Body of pancreas (tissue), 4 donors: ENCODE data around the gene TAF12. TPM values are rescaled to one million over a fixed set of nuclear protein-coding genes. Genes with fewer than 3 reads are reported as not detected.
"Not testable (repeated sequence)": the region's sequence is repeated elsewhere in the genome, so short reads cannot be mapped to it uniquely, and the experiment has no call there.

Experiments
- ATAC-seq: fragments of 150-250 bp; one replicate; pipeline ENCODE4 v1.9.1; 2016
- DNase-seq, 4 donors: peaks; one replicate each; pipeline ENCODE4 v3.0.0-alpha.2; 2019
- H3K27ac ChIP-seq, 4 donors: fragments of 200-600 bp; sonication (generic); 1 replicate in 3 of 4; 2 replicates in 1 of 4; pipeline versions ENCODE4 v1.5.1 to v1.6.1; 2016 to 2019; ENCODE audit warnings: mild to moderate bottlenecking in 1 of 4, mixed read lengths in 1 of 4, moderate library complexity in 1 of 4
- H3K27me3 ChIP-seq, 2 donors: fragments of 200-600 bp; sonication (generic); one replicate each; pipeline ENCODE4 v1.6.0; 2016; ENCODE audit warnings: mild to moderate bottlenecking in 1 of 2
- H3K36me3 ChIP-seq, 2 donors: fragments of 200-600 bp; sonication (generic); replicated peaks in 1 of 2; 2 replicates each; pipeline ENCODE4 v1.5.1; 2016; ENCODE audit warnings: low read depth in 2 of 2; ENCODE audit not compliant: insufficient read depth in 1 of 2
- H3K4me1 ChIP-seq: fragments of 200-600 bp; sonication (generic); one replicate; pipeline ENCODE4 v1.6.0; 2016
- H3K4me3 ChIP-seq, 2 donors: fragments of 200-600 bp; sonication (generic); 1 replicate in 1 of 2; 2 replicates in 1 of 2; pipeline ENCODE4 v1.5.1; 2016 to 2019
- H3K9me3 ChIP-seq, 3 donors: fragments of 200-600 bp; sonication (generic); 1 replicate in 2 of 3; 2 replicates in 1 of 3; pipeline ENCODE4 v1.5.1; 2016
- CTCF ChIP-seq, 7 experiments: fragments of 450-650 bp in 4 of 7; fragments of 200-600 bp in 3 of 7; sonication (generic) in 3 of 7; IDR thresholded peaks; one replicate each; pipeline ENCODE4 v1.5.1; 2016 to 2019; ENCODE audit warnings: antibody characterized with exemption in 7 of 7
- POLR2A ChIP-seq, 3 donors: fragments of 450-650 bp; IDR thresholded peaks; one replicate each; pipeline ENCODE4 v1.6.1; 2016; ENCODE audit warnings: antibody characterized with exemption in 3 of 3, mild to moderate bottlenecking in 2 of 3
- WGBS, 2 donors: methylation state at CpG; one replicate each; pipeline ENCODE4 v1.1.5; 2017; 5-methylcytosine and 5-hydroxymethylcytosine counted together
- intact Hi-C: fragments of 100-400 bp; cut with DNase I; formaldehyde crosslinking; loops from one replicate; pipeline ENCODE4 v1.15.1; 2023
- total RNA-seq, 2 donors: library from RNA; depleted of rRNA; stranded (reverse); fragments of >200 nt; gene quantifications; one replicate each; pipeline ENCODE4 v1.1.0, GENCODE V29; 2016

Gene TAF12
- total RNA-seq, 2 donors from 2014 or later: 11.7 to 11.9 TPM

DNA sequence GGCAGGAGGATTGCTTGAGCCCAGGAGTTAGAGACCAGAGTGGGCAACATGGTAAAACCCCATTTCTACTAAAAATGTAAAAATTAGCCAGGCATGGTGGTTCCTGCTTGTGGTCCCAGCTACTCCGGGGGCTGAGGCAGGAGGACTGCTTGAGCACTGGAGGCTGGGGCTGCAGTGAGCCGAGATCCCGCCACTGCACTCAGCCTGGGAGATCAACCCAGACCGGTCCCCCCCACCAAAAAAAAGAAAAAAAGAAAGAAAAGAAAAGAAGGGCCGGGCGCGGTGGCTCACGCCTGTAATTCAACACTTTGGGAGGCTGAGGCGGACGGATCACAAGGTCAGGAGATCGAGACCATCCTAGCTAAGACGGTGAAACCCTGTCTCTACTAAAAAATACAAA is 23.9 kb upstream of the TAF12 start:
- Histone ChIP-seq H3K9me3 (no peaks in the 10 kb centered on the region), H3K36me3 (no peaks in the 10 kb centered on the region), H3K4me3 (no peak overlapping the region), H3K4me1 (peaks cover 5% of the 10 kb centered on the region), H3K27ac (no peak overlapping the region), H3K27me3 (no peaks in the 10 kb centered on the region)
- 95% methylated on average over 10 to 12 of the region's 12 CpGs for WGBS, 2 donors
- DNase-seq: no peak
- intact Hi-C loops: no loop called here
- TF ChIP-seq POLR2A (IDR thresholded peaks at IDR 0.05) (no peak), CTCF (IDR thresholded peaks at IDR 0.05) (no peak)
- no peak for ATAC-seq

- DNase-seq (no peak), ATAC-seq (no peak)
- intact Hi-C loops: no loop called here
- H3K9me3 ChIP-seq: no peaks in the 10 kb centered on the region
- no peak overlapping the region for H3K4me3 ChIP-seq
- WGBS, 2 donors: 62 to 66% methylated on average over 7 of the region's 7 CpGs
- no peaks in the 10 kb centered on the region for H3K27me3 ChIP-seq
- no peak overlapping the region for H3K27ac ChIP-seq
- no peak for TF ChIP-seq CTCF (IDR thresholded peaks at IDR 0.05)
- no peak for TF ChIP-seq POLR2A (IDR thresholded peaks at IDR 0.05)
- peaks cover 5% of the 10 kb centered on the region for H3K4me1 ChIP-seq
- H3K36me3 ChIP-seq: no peaks in the 10 kb centered on the region
These were observed 21.1 kb upstream of the TAF12 start for GRCh38 chr1:28663871-28664470.

DNA sequence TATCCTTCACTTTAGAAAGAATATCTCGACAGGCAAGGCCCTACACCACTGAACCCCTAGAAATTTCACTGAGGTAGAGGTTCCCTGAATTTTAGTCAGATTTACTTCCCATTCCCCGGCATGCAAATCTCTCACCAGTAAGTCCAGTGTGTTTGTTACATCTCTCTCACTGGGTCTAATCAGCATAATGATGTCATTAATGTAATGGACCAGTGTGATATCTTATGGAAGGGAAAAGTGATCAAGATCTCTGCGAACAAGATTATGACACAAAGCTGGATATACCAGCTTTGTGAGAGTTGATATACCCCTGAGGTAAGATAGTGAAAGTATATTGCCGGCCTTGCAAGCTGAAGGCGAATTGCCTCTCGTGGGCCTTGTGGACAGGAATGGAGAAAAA is 13.5 kb upstream of the TAF12 start:
- Histone ChIP-seq H3K36me3 (no peaks in the 10 kb centered on the region), H3K27ac (no peak overlapping the region), H3K4me1 (no peaks in the 10 kb centered on the region), H3K4me3 (no peak overlapping the region), H3K27me3 (no peaks in the 10 kb centered on the region), H3K9me3 (no peaks in the 10 kb centered on the region)
- DNase-seq: no peak
- WGBS, 2 donors: 87 to 92% methylated on average over 6 of the region's 6 CpGs
- intact Hi-C loops: no loop called here
- no peak for TF ChIP-seq POLR2A (IDR thresholded peaks at IDR 0.05)
- no peak for TF ChIP-seq CTCF (IDR thresholded peaks at IDR 0.05)
- ATAC-seq: no peak

DNA sequence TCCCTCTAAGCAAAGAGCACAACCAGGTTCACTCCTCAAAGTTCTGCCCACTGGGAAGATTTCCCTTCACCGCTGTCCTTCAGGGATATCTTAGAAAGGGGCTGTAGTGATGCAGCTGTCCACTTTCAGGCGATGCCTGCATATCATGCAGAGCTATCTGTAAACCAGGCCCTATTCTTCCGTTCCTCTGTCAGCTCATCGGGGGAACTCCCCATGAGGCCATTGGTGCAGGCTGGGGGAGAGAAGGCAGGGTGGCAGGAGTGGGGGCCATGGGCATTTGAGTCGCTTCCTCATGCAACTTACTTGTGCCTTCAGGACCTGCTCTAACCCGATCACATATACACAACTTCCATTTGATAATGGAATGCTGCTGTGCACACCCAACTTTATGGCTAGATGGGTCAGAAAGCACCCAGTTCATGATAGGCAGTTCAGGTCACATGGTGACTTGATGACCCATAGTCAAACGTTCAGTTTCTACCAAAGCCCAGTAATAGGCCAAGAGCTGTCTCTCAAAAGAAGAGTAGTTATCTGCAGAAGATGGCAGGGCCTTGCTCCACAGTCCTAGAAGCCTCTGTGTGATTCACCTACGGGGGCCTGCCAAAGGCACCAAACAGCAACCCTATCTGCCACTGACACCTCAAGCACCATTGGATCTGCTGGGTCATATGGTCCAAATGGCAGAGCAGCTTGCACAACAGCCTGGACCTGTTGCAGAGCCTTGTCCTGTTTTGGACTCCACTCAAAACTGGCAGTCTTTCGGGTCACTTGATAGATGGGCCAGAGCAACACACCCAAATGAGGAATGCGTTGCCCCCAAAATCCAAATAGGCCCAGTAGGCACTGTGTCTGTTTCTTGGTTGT is 12.8 kb upstream of the TAF12 start:
- H3K36me3 ChIP-seq, DNase-seq, H3K9me3 ChIP-seq, H3K27ac ChIP-seq, H3K4me1 ChIP-seq, ATAC-seq, H3K4me3 ChIP-seq, H3K27me3 ChIP-seq, intact Hi-C loops: not testable (repeated sequence)
- WGBS, 2 donors: 72 to 80% methylated on average over 7 to 10 of the region's 10 CpGs

DNA sequence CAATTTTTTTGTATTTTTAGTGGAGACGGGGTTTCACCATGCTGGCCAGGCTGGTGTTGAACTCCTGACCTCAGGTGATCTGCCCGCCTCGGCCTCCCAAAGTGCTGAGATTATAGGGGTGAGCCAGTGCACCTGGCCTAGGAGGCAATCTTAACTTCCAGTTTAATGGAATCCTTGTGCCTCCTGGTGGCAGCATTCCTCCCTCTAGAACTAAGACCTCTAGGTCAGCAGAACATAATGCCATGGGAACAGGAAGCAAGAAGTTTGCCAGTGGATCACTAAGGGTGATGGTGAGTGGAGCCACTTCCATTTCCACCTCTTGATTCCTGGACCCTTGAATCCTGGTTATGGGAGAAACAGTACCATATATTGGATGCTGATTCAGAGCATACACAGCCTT is 11.0 kb upstream of the TAF12 start:
- TF ChIP-seq CTCF (IDR thresholded peaks at IDR 0.05): peak in 4 of 7 experiments; percentile 42 to 60 (median 47)
- ATAC-seq, H3K36me3 ChIP-seq, H3K27me3 ChIP-seq, H3K4me1 ChIP-seq, intact Hi-C loops, H3K4me3 ChIP-seq, H3K27ac ChIP-seq, H3K9me3 ChIP-seq: not testable (repeated sequence)
- WGBS, 2 donors: 21 to 30% methylated on average over 3 of the region's 3 CpGs
- DNase-seq: peak; percentile 40 to 74 (median 58)

DNA sequence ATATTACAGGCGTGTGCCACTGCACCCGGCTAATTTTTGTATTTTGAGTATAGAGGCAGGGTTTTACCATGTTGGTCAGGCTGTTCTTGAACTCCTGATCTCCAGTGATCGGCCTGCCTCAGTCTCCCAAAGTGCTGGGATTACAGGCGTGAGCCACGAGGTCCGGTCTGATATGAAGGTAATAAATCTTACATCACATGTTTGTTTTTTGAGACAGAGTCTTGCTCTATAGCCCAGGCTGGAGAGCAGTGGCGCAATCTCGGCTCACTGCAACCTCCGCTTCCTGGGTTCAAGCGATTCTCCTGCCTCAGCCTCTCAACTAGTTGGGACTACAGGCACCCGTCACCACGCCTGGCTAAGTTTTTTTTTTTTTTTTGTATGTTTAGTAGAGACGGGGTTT is 10.2 kb upstream of the TAF12 start:
- H3K9me3 ChIP-seq, intact Hi-C loops, H3K27me3 ChIP-seq, ATAC-seq, DNase-seq, H3K4me1 ChIP-seq, H3K27ac ChIP-seq, H3K4me3 ChIP-seq, H3K36me3 ChIP-seq: not testable (repeated sequence)
- WGBS, 2 donors: 52 to 62% methylated on average over 13 of the region's 13 CpGs
